OCI-LY3 (cell line): Measurements from ENCODE around the gene RGPD3.
"Not testable (repeated sequence)": the region's sequence is repeated elsewhere in the genome, so short reads cannot be mapped to it uniquely, and the experiment has no call there.

Source experiments
- CTCF ChIP-seq: fragments of 200-600, 300-600 bp; sonication (generic); IDR thresholded peaks from 2 replicates; pipeline ENCODE4 v1.5.1; 2014; ENCODE audit warnings: antibody characterized with exemption, low read length, low read depth
- EZH2phosphoT487 ChIP-seq: fragments of 200-600 bp; shearing (Covaris generic); IDR thresholded peaks from 2 replicates; pipeline ENCODE4 v1.6.1; 2018; ENCODE audit warnings: antibody characterized with exemption, mixed run types, low read depth

DNA sequence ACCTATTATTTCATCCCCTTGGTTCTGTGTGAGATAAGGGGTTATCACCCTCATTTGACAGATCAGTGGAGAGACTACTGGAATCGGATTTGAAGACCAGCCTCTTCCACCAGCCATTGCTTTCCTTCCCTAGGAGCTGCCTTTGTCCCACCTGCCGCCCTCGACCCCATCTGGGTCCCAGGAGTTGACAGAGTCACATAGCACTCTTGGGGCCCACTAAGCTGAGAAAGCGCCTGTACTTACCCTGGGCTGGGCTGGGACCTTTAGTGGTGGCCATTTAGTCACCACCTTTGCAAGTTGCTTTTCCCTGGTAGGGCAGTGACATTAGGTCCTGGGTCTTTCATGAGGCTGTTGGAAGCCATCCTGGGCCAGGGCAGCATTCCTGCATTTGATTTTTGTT lies 36.6 kb upstream of the RGPD3 start:
- not testable (repeated sequence) for TF ChIP-seq CTCF, EZH2phosphoT487
